Stimulated activated naive CD8-positive, alpha-beta T cell treated with anti-CD3 and anti-CD28 coated beads, Interleukin-15, amount 100 ng/mL, for 72 hours (primary cell): ENCODE measurements around the gene MRPL23.

Source experiments
- ATAC-seq: fragments of 150-1000 bp; cut with Tn5 transposase; 2 replicates; pipeline ENCODE4 v1.10.0; 2021; ENCODE audit warnings: mild to moderate bottlenecking, moderate library complexity
- DNase-seq, 2 donors: peaks; one replicate each; pipeline ENCODE4 v3.0.0; 2021 to 2022
- H3K27ac Mint-ChIP-seq, 2 donors: one replicate each; pipeline ENCODE4 v1.8.0; 2022; ENCODE audit warnings: mild to moderate bottlenecking in 2 of 2, mixed read lengths in 2 of 2, moderate library complexity in 2 of 2
- H3K27me3 Mint-ChIP-seq: one replicate; pipeline ENCODE4 v1.8.0; 2022; ENCODE audit warnings: mixed read lengths
- H3K4me1 Mint-ChIP-seq: one replicate; pipeline ENCODE4 v1.8.0; 2022; ENCODE audit warnings: mild to moderate bottlenecking, mixed read lengths
- H3K4me3 Mint-ChIP-seq, 2 donors: one replicate each; pipeline ENCODE4 v1.8.0; 2022; ENCODE audit warnings: mild to moderate bottlenecking in 2 of 2, mixed read lengths in 2 of 2, moderate library complexity in 1 of 2
- H3K9me3 Mint-ChIP-seq, 2 donors: one replicate each; pipeline ENCODE4 v1.8.0; 2022; ENCODE audit warnings: mixed read lengths in 2 of 2

Gene MRPL23

DNA sequence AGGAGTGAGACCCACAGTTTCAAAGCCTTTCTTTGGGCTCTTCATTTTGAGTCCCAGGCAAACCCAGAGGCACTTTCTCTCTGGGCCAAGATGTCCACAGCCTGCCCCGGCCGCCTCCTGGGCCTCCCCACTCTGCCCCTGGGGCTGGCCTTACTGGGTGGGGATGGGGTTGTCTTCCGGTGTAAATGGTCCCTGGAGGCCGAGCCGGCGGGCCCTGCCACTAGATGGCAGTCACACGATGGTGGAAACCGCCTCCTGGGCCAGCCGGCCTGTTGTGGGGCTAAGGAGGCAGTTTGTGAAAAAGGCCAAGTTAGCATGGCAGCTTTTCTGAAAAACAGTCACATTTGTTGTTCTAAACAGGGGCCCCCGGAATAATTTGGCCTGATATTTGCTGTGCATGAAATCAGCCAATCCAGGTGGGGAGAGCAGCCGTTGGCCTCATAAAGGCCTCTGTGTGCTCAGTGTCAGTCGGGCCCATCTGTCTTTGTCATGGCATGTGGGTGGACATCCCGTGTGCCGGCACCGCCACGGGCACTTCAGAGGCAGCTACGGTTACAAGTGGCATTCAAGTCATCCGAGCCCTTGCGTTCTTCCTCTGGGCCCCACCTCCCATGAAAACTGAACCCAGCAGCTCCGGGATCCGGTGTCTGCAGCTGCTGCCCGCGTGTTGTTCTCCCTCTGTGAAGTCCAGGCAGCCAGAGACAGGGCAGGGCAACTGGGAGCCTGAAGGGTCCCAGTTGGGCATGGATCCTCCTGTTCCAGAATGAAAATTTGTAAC lies 6.5 kb downstream of the MRPL23 start:
- Mint-ChIP-seq H3K9me3 (no peaks in the 10 kb centered on the region), H3K4me1 (no peaks in the 10 kb centered on the region), H3K27me3 (no peaks in the 10 kb centered on the region), H3K27ac (no peak overlapping the region), H3K4me3 (no peak overlapping the region)
- peak; percentile 81 for ATAC-seq
- DNase-seq: peak in 1 of 2 donors; percentile 23

DNA sequence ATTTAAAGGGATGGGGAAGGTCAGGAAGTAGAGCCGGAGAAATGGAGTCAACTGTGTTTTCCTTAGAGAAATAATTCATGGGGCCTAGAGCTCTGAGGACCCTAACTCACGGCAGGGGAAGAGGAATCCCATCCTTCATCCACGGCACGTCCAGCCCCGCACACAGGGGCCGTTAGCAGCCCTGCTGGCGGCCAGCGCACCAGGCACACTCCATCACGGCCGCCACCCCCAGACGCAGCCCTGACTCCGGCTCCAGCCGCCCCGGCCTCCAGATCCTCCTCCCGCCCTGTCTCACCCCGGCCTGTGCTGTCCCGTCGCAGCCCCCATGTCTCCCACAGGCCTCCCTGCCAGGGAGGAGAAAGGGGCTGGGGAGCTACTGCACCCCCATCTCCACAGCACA lies 11.2 kb downstream of the MRPL23 start:
- Mint-ChIP-seq H3K27ac (no peak overlapping the region), H3K4me3 (no peak overlapping the region), H3K27me3 (no peaks in the 10 kb centered on the region)

GRCh38 chr11:1959786-1960185 lies 12.7 kb downstream of the MRPL23 start:
- H3K9me3 Mint-ChIP-seq: no peaks in the 10 kb centered on the region
- H3K4me1 Mint-ChIP-seq: no peaks in the 10 kb centered on the region
- peak; percentile 22 for ATAC-seq
- H3K27ac Mint-ChIP-seq: no peak overlapping the region
- no peaks in the 10 kb centered on the region for H3K27me3 Mint-ChIP-seq
- DNase-seq: no peak
- H3K4me3 Mint-ChIP-seq: no peak overlapping the region

More for the DNA sequence above, 11.2 kb downstream of the MRPL23 start:
- H3K4me1 Mint-ChIP-seq: no peaks in the 10 kb centered on the region
- ATAC-seq (no peak), DNase-seq (no peak)
- no peaks in the 10 kb centered on the region for H3K9me3 Mint-ChIP-seq

DNA sequence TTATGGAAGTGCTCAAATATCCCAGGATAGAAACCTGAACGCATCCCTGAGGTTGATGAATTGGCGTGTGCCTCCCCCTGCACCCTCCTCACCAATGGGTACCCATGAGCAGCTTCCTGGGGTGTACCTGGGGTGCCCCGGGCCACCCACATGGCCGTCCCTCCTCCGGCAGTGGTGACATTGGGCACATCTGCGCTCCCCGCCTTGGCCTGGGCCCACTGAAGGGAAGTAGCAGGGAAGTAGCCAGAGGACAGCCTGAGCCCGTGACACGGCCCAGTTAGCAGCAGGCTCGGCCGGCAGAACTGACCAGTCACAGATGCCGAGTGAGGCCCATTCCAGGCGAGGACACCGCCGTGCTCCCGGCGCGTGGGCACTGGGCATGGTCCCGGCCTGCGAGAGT lies 16.7 kb downstream of the MRPL23 start:
- H3K27ac Mint-ChIP-seq: no peak overlapping the region
- no peaks in the 10 kb centered on the region for H3K27me3 Mint-ChIP-seq
- no peak for DNase-seq
- no peaks in the 10 kb centered on the region for H3K4me1 Mint-ChIP-seq
- H3K9me3 Mint-ChIP-seq: no peaks in the 10 kb centered on the region
- no peak for ATAC-seq
- no peak overlapping the region for H3K4me3 Mint-ChIP-seq

DNA sequence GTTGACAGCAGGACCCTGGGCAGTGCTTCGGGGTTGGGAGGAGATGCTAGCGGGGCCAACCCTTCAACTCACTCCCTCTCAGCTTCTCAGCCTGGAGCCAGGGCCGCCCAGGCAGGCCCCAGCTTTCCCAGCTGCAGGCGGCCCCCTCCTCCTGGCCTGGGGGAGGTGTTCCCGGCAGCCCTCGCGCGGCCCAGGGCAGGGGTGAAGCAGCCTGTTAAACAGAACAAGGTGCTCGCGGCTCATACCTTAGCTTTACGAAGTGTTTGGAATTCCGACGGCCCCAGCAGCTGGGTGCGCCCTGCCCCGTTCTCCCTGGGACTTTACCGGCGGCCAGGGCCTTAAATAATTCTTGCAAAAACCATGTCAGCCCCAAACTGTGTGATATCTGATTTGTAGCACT lies 17.2 kb downstream of the MRPL23 start:
- Mint-ChIP-seq H3K4me3 (no peak overlapping the region), H3K27me3 (no peaks in the 10 kb centered on the region), H3K4me1 (no peaks in the 10 kb centered on the region), H3K9me3 (no peaks in the 10 kb centered on the region), H3K27ac (no peak overlapping the region)
- DNase-seq (no peak), ATAC-seq (no peak)

DNA sequence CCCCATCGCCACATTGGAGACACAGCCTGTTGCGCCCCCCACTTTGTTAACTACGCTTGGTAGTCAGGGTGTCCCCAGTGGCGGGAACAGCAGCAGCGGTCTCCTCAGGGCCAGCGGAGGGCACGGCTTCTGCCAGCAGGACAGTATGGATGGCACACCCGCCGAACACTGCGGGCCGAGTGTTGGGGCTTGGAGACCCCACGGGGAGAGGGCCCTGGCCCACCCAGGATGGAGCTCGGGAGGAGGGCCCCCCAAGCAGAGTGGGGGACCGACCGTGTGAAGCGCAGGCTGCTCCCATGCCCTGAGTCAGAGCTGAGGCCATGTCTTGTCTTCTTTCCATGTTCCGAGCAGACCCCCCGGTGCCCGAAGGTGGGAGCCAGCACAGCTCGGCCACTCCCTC lies 17.8 kb downstream of the MRPL23 start:
- no peak for DNase-seq
- H3K27me3 Mint-ChIP-seq: no peaks in the 10 kb centered on the region
- no peak for ATAC-seq
- no peak overlapping the region for H3K27ac Mint-ChIP-seq
- H3K4me1 Mint-ChIP-seq: no peaks in the 10 kb centered on the region
- H3K9me3 Mint-ChIP-seq: no peaks in the 10 kb centered on the region
- H3K4me3 Mint-ChIP-seq: no peak overlapping the region

GRCh38 chr11:1966531-1966930 lies 19.4 kb downstream of the MRPL23 start:
- Mint-ChIP-seq H3K9me3 (no peaks in the 10 kb centered on the region), H3K27me3 (no peaks in the 10 kb centered on the region), H3K27ac (no peak overlapping the region), H3K4me3 (no peak overlapping the region), H3K4me1 (no peaks in the 10 kb centered on the region)
- no peak for DNase-seq
- no peak for ATAC-seq

- no peak for ATAC-seq
- H3K27ac Mint-ChIP-seq: no peak overlapping the region
- H3K9me3 Mint-ChIP-seq: no peaks in the 10 kb centered on the region
- no peaks in the 10 kb centered on the region for H3K27me3 Mint-ChIP-seq
- DNase-seq: no peak
- H3K4me3 Mint-ChIP-seq: no peak overlapping the region
- H3K4me1 Mint-ChIP-seq: no peaks in the 10 kb centered on the region
These were observed 20.6 kb downstream of the MRPL23 start for GRCh38 chr11:1967641-1968225.

- Mint-ChIP-seq H3K4me3 (no peak overlapping the region), H3K27ac (no peak overlapping the region), H3K9me3 (no peaks in the 10 kb centered on the region), H3K4me1 (no peaks in the 10 kb centered on the region), H3K27me3 (no peaks in the 10 kb centered on the region)
- no peak for DNase-seq
- no peak for ATAC-seq
These were observed 21.4 kb downstream of the MRPL23 start for GRCh38 chr11:1968454-1969002.

DNA sequence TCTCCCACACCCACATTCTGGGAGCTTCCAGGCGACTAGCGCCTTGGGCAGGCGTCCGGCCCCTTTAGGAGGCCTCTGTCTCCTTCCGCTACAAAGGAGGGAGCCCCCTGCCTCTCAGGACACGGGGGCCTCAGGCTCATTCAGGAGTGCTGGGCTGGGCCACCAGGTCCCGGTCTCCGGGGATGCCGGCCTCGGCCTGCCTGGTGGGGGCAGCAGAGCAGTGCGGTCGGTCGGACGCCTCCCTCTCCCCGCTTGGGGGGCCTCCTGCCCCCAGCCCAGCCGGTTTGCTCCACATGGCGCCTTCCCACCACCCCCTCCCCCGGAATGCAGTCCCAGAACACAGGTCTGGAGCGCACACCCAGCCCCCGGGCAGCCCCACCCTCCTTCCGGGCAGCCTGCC lies 21.9 kb downstream of the MRPL23 start:
- Mint-ChIP-seq H3K27me3 (no peaks in the 10 kb centered on the region), H3K27ac (no peak overlapping the region), H3K9me3 (no peaks in the 10 kb centered on the region), H3K4me3 (no peak overlapping the region), H3K4me1 (no peaks in the 10 kb centered on the region)
- DNase-seq: no peak
- ATAC-seq: no peak

- DNase-seq: no peak
- Mint-ChIP-seq H3K27ac (no peak overlapping the region), H3K27me3 (no peaks in the 10 kb centered on the region), H3K4me3 (no peak overlapping the region), H3K4me1 (no peaks in the 10 kb centered on the region), H3K9me3 (no peaks in the 10 kb centered on the region)
- ATAC-seq: no peak
These were observed 22.6 kb downstream of the MRPL23 start for GRCh38 chr11:1969776-1970175.

DNA sequence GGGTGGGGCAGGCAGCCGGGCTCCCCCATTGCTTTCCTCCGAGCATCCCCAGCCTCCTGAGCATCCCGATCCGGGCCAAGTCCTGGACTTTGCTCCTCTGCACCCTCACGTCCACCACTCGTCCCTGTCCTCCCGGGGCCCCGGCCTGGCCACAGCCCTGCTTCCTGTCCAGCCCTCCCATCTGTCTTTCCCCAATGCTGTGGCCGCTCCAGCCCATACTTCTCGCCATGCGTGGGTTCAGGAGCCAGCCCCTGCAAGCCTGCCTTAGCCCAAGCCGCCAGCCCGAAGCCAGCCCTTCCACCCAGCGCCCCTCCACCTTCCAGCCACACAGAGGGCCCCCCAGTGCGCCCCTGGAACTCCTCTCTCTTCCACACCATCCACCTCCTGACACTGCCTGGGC lies 23.8 kb downstream of the MRPL23 start:
- Mint-ChIP-seq H3K4me3 (no peak overlapping the region), H3K4me1 (no peaks in the 10 kb centered on the region), H3K9me3 (no peaks in the 10 kb centered on the region), H3K27ac (no peak overlapping the region), H3K27me3 (no peaks in the 10 kb centered on the region)
- ATAC-seq: no peak
- no peak for DNase-seq

GRCh38 chr11:1975185-1975584 lies 28.1 kb downstream of the MRPL23 start:
- no peaks in the 10 kb centered on the region for H3K4me1 Mint-ChIP-seq
- no peak overlapping the region for H3K27ac Mint-ChIP-seq
- no peaks in the 10 kb centered on the region for H3K27me3 Mint-ChIP-seq
- no peaks in the 10 kb centered on the region for H3K9me3 Mint-ChIP-seq
- no peak for DNase-seq
- no peak overlapping the region for H3K4me3 Mint-ChIP-seq
- ATAC-seq: no peak

- Mint-ChIP-seq H3K4me3 (no peak overlapping the region), H3K27me3 (no peaks in the 10 kb centered on the region), H3K27ac (no peak overlapping the region), H3K9me3 (no peaks in the 10 kb centered on the region), H3K4me1 (no peaks in the 10 kb centered on the region)
- no peak for DNase-seq
- no peak for ATAC-seq
These were observed 31.8 kb downstream of the MRPL23 start for GRCh38 chr11:1978720-1979473.

- Mint-ChIP-seq H3K9me3 (no peaks in the 10 kb centered on the region), H3K4me3 (no peak overlapping the region), H3K27me3 (no peaks in the 10 kb centered on the region), H3K27ac (no peak overlapping the region), H3K4me1 (no peaks in the 10 kb centered on the region)
- DNase-seq: no peak
- no peak for ATAC-seq
These were observed 32.5 kb downstream of the MRPL23 start for GRCh38 chr11:1979607-1980006.
